ENCODE measurements around the gene MRGPRG. TPM values are rescaled to one million over a fixed set of nuclear protein-coding genes. Genes with fewer than 3 reads are reported as not detected.

The MRGPRG gene
- total RNA-seq, 1 experiment from 2014 or later, result not detected

- ATAC-seq, result no peak
Observed at GRCh38 chr11:3178349-3178748, 40.3 kb downstream of the MRGPRG start.

More at GRCh38 chr11:3178349-3178748, 40.3 kb downstream of the MRGPRG start:
- CTCF ChIA-PET, result no interaction called here
- BruUV-seq (replicated peaks), result no TSS peak
- Histone ChIP-seq H2AFZ (ENCODE audit: low read depth, low read length, poor library complexity, severe bottlenecking) (no peak overlapping the region), H3K79me2 (ENCODE audit: insufficient read depth, low read length) (no peaks in the 10 kb centered on the region), H4K20me1 (ENCODE audit: insufficient read depth) (no peaks in the 10 kb centered on the region), H3K9me2 (ENCODE audit: insufficient read depth) (no peaks in the 10 kb centered on the region), H3K4me1 (ENCODE audit: control insufficient read depth in 1 of 2, insufficient read depth in 2 of 2, low read length in 2 of 2) (no peaks in the 10 kb centered on the region), H3K36me3 (ENCODE audit: control insufficient read depth in 1 of 2, insufficient read depth in 2 of 2, low read length in 2 of 2) (no peaks in the 10 kb centered on the region), H3K27ac (ENCODE audit: low read depth, low read length) (no peak overlapping the region), H3K9ac (ENCODE audit: low read length) (no peak overlapping the region), H3K4me3 (replicated peaks in 1 of 2; ENCODE audit: low read depth in 1 of 2, low read length in 2 of 2) (no peak overlapping the region), H3K27me3 (ENCODE audit: insufficient read depth, low read length) (no peaks in the 10 kb centered on the region), H3K9me3 (ENCODE audit: control insufficient read depth in 1 of 2, insufficient read depth in 1 of 2, low read depth in 1 of 2, low read length in 2 of 2) (peaks cover 0 to 9% of the 10 kb centered on the region in 2 experiments; a peak in 1 of 4 replicates), H3K4me2 (ENCODE audit: low read length) (no peak overlapping the region)
- DNase-seq (ENCODE audit: low read depth, low spot score), result no peak
- intact Hi-C loops (cut with micrococcal nuclease), result no loop called here
- RAD21 ChIA-PET (ENCODE audit: low non-redundant PET in 1 of 2, low total read pairs in 2 of 2, uncharacterized antibody in 2 of 2, unreplicated experiment in 2 of 2), result no interaction called here
- POLR2A ChIA-PET, result no interaction called here
- TF ChIP-seq SP1 (IDR thresholded peaks at IDR 0.05; ENCODE audit: low read depth) (no peak), ZNF274 (IDR thresholded peaks at IDR 0.05; ENCODE audit: low read depth, low read length) (no peak), EZH2 (IDR thresholded peaks at IDR 0.05) (no peak), POLR2AphosphoS5 (IDR thresholded peaks at IDR 0.05; ENCODE audit: low read depth, low read length) (no peak), ZFX (IDR thresholded peaks at IDR 0.05) (no peak), ZBTB33 (IDR thresholded peaks at IDR 0.05; ENCODE audit: extremely low read depth, insufficient replicate concordance, low read length) (no peak), MAX (IDR thresholded peaks at IDR 0.05) (no peak), SIN3A (IDR thresholded peaks at IDR 0.05; ENCODE audit: low read depth) (no peak), CTCF (IDR thresholded peaks at IDR 0.05 in 2 of 3, conservative IDR thresholded peaks at IDR 0.05 in 1 of 3; ENCODE audit: borderline replicate concordance in 1 of 3, insufficient read depth in 1 of 3, low read depth in 2 of 3, low read length in 2 of 3) (no peak), FOSL1 (IDR thresholded peaks at IDR 0.05; ENCODE audit: low read depth) (no peak), CEBPB (IDR thresholded peaks at IDR 0.05; ENCODE audit: low read depth) (no peak), EGR1 (IDR thresholded peaks at IDR 0.05; ENCODE audit: low read depth) (no peak), CBX3 (IDR thresholded peaks at IDR 0.05; ENCODE audit: low read depth) (no peak), ATF3 (IDR thresholded peaks at IDR 0.05) (no peak), ELF1 (IDR thresholded peaks at IDR 0.05; ENCODE audit: borderline replicate concordance, low read depth) (no peak), SRF (IDR thresholded peaks at IDR 0.05; ENCODE audit: low read depth) (no peak), EZH2phosphoT487 (IDR thresholded peaks at IDR 0.05; ENCODE audit: borderline replicate concordance) (no peak), REST (IDR thresholded peaks at IDR 0.05; ENCODE audit: low read depth) (no peak), POLR2A (IDR thresholded peaks at IDR 0.05; ENCODE audit: borderline replicate concordance, extremely low read depth, insufficient read depth, insufficient read length) (no peak)

Measured in HCT116 (cell line).